Measurements from ENCODE around the gene PAOX. TPM values are rescaled to one million over a fixed set of nuclear protein-coding genes. Genes with fewer than 3 reads are reported as not detected.

PAOX gene
- polyA plus RNA-seq, 2 of the 4 experiments (the other 2 are of a cell fraction), result 1.6 to 2.3 TPM

GRCh38 chr10:133377818-133378250 lies 1.2 kb upstream of the PAOX start:
- whole genome bisulfite sequencing (ENCODE audit: missing lambda C conversion rate), result 60% methylated on average over 2 of the region's 20 CpGs
- peak overlapping the region; percentile 93 for H3K4me2 ChIP-seq
- FAIRE-seq (no peak), DNase-seq (ENCODE audit: low read depth in 1 of 2, low spot score in 1 of 2) (no peak), ATAC-seq (peak in 1 of 2 experiments; percentile 32; a peak in 2 of 6 replicates)
- CTCF ChIA-PET, result interaction anchor here (1.3 to 2.3 kb wide), 2 partner anchors 49 to 63 kb away, joined by 4 to 15 read pairs; no protein-coding TSS in a partner anchor
- TF ChIP-seq HOXB5 (CRISPR knock-in tag; IDR thresholded peaks at IDR 0.05), result no peak
- no peak for TF ChIP-seq POLR2AphosphoS2 (conservative IDR thresholded peaks at IDR 0.05; ENCODE audit: low read length)
- no peak for TF ChIP-seq SREBF2 (IDR thresholded peaks at IDR 0.05)
- TF ChIP-seq NR3C1 (IDR thresholded peaks at IDR 0.05), result no peak
- no peak for TF ChIP-seq E2F6 (IDR thresholded peaks at IDR 0.05; ENCODE audit: borderline replicate concordance, low read depth)
- TF ChIP-seq ZC3H11A (IDR thresholded peaks at IDR 0.05), result no peak
- no peak for TF ChIP-seq RCOR1 (IDR thresholded peaks at IDR 0.05; ENCODE audit: low read depth, low read length)
- TF ChIP-seq HMGXB4 (CRISPR knock-in tag; IDR thresholded peaks at IDR 0.05; ENCODE audit: borderline replicate concordance), result no peak
- TF ChIP-seq MAFK (IDR thresholded peaks at IDR 0.05; ENCODE audit: partially characterized antibody), result no peak
- TF ChIP-seq EHMT2 (IDR thresholded peaks at IDR 0.05; ENCODE audit: low read depth), result no peak
- no peak for TF ChIP-seq GATA3 (IDR thresholded peaks at IDR 0.05; ENCODE audit: borderline replicate concordance)
- peaks cover 9% of the 10 kb centered on the region; the same call in 1 of the 3 replicates for H3K4me1 ChIP-seq
- no peaks in the 10 kb centered on the region for H3K9me3 ChIP-seq
- POLR2A ChIA-PET, result no interaction called here
- peak overlapping the region; percentile 76 to 92 for H3K27ac ChIP-seq
- peak overlapping the region; percentile 94 for H3K4me3 ChIP-seq

- FAIRE-seq (no peak), DNase-seq (ENCODE audit: low read depth in 1 of 2, low spot score in 1 of 2) (peak; percentile 45 to 48), ATAC-seq (peak; percentile 67 to 81)
- peaks cover 9% of the 10 kb centered on the region; the same call in 1 of the 3 replicates for H3K4me1 ChIP-seq
- CTCF ChIA-PET, result interaction anchor here (1.3 to 2.3 kb wide), 2 partner anchors 49 to 64 kb away, joined by 4 to 15 read pairs; no protein-coding TSS in a partner anchor
- 3% methylated on average over 62 of the region's 90 CpGs for WGBS (ENCODE audit: missing lambda C conversion rate)
- peak overlapping the region; percentile 76 to 92 for H3K27ac ChIP-seq
- H3K9me3 ChIP-seq, result no peaks in the 10 kb centered on the region
- POLR2A ChIA-PET, result interaction anchor here (0.7 kb wide), 1 partner anchor 17 kb away, joined by 3 read pairs; no protein-coding TSS in a partner anchor
- peak overlapping the region; percentile 93 for H3K4me2 ChIP-seq
- peak overlapping the region; percentile 94 for H3K4me3 ChIP-seq
- TF ChIP-seq ZFP36 (IDR thresholded peaks at IDR 0.05; ENCODE audit: borderline replicate concordance, partially characterized antibody) (no peak), ZSCAN20 (CRISPR knock-in tag; IDR thresholded peaks at IDR 0.05) (no peak), KDM5A (IDR thresholded peaks at IDR 0.05) (no peak), NFE2L2 (conservative IDR thresholded peaks at IDR 0.05; ENCODE audit: low read length) (no peak), E2F6 (IDR thresholded peaks at IDR 0.05; ENCODE audit: borderline replicate concordance, low read depth) (no peak; the same call in 1 of the 2 replicates), KDM1A (IDR thresholded peaks at IDR 0.05; ENCODE audit: low read depth) (no peak), USF2 (IDR thresholded peaks at IDR 0.05) (no peak), ESRRA (IDR thresholded peaks at IDR 0.05; ENCODE audit: borderline replicate concordance, low read length) (no peak), ZC3H11A (IDR thresholded peaks at IDR 0.05) (no peak), ZNF302 (CRISPR knock-in tag; IDR thresholded peaks at IDR 0.05) (no peak), HES2 (IDR thresholded peaks at IDR 0.05) (no peak), EP300 (IDR thresholded peaks at IDR 0.05) (no peak), NR3C1 (IDR thresholded peaks at IDR 0.05) (no peak), TFCP2L1 (CRISPR knock-in tag; IDR thresholded peaks at IDR 0.05) (no peak), TP53 (CRISPR knock-in tag; IDR thresholded peaks at IDR 0.05) (no peak), GATA3 (IDR thresholded peaks at IDR 0.05; ENCODE audit: borderline replicate concordance) (no peak), EHF (CRISPR knock-in tag; IDR thresholded peaks at IDR 0.05) (no peak), POLR2A (IDR thresholded peaks at IDR 0.05; ENCODE audit: low read length) (peak; percentile 36), HOXB5 (CRISPR knock-in tag; IDR thresholded peaks at IDR 0.05) (no peak), ATOH8 (CRISPR knock-in tag; IDR thresholded peaks at IDR 0.05; ENCODE audit: low read depth) (no peak), MAX (IDR thresholded peaks at IDR 0.05) (peak; percentile 53; the same call in 1 of the 2 replicates), FOXS1 (CRISPR knock-in tag; IDR thresholded peaks at IDR 0.05) (no peak), CBX2 (IDR thresholded peaks at IDR 0.05; ENCODE audit: borderline replicate concordance, low read depth) (no peak), SREBF2 (IDR thresholded peaks at IDR 0.05) (0 out of 2 replicates have a peak, but pooled peaks have one; percentile 10), PBX3 (IDR thresholded peaks at IDR 0.05) (no peak)
These were observed 588 bp upstream of the PAOX start for GRCh38 chr10:133378251-133379096.

Measured in A549 (cell line).